ENCODE results near the gene TCEAL1.
A peak's percentile ranks its signal among the peaks of the same experiment; 100 is the strongest.
"Not testable (repeated sequence)": the region's sequence is repeated elsewhere in the genome, so short reads cannot be mapped to it uniquely, and the experiment has no call there.

The TCEAL1 gene

GRCh38 chrX:103635436-103635835 is 6.7 kb downstream of the TCEAL1 start:
- no peak for DNase-seq (ENCODE audit: low read depth)

DNA sequence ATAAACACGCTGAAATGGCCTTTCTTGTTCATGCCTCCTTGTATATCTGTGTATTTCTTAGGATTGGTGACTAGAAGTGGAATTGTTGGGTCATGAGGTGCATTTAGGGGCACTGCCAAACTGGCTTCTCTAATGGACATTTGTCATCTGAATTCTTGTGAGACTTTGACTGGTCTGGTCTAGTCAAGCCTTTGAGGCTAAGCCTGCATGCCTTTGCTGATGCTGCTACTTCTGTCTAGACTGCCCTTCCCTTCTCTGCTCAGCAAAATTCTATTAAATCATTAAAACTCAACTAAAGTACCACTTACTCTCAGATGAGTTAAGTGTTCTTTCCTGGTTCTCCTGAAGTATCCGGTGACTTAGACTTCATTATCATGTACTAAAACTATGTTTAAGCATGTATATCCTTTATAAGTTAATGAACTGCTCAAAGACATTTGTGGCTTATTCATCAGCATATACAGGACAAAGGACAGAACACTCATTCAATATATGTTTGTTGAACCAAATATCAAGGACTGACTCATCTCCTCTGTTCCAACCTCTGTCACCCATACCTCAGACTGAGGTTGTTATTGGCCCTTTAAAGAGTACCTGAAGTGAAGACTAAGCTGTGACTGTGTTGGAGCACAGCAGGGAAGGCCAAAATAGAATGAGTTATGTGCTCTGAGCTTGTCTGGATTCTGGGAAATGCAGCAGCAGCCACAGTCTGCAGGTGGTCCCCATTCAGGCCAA is 9.0 kb downstream of the TCEAL1 start:
- DNase-seq (ENCODE audit: low read depth): no peak

DNA sequence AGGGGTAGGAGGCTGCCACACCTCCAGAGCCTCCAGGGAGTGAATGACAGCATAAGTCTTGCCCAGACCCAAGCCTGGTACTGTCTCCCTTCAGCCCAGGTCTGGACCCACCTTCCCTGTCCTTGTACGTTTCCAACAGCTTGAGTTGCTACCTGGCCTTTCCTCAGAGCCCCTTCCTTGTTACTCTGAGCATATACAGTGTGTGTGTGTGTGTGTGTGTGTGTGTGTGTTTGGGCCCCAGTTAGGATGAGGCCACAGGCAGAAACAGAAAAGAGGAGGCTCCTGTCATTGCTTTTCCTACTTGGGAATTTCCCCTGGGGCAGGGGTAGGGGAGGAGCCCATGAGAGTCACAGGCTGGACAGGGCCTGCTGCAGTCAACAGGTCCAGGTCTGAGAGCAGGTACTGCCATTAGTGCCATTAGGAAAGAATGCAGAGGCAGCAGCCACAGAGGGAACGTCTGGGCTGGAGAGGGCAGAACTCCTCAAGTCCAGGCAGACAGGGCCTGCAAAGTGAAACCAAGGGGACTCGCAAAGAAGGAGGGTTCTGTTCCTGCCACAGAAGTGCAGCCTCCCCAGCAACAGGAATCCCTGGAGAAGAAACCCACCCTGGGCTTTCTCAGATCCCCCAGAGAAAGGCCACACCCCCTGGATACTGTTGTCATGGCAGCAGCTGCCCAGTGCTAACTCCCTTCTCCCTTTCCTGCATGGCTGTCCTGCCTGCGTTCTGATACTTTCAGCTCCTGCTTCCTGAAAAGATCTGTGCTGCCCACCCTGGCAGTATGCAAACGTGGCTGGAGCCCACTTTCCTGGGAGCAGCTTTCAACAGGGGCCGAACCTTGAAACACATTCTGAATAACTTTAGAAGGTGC is 9.9 kb downstream of the TCEAL1 start:
- DNase-seq (ENCODE audit: low read depth): not testable (repeated sequence)

GRCh38 chrX:103640401-103641155 is 11.8 kb downstream of the TCEAL1 start:
- no peak for DNase-seq (ENCODE audit: low read depth)

- no peak for DNase-seq (ENCODE audit: low read depth)
These were observed 15.3 kb downstream of the TCEAL1 start for GRCh38 chrX:103644125-103644524.

GRCh38 chrX:103647630-103648029 is 18.9 kb downstream of the TCEAL1 start:
- DNase-seq (ENCODE audit: low read depth): no peak

DNA sequence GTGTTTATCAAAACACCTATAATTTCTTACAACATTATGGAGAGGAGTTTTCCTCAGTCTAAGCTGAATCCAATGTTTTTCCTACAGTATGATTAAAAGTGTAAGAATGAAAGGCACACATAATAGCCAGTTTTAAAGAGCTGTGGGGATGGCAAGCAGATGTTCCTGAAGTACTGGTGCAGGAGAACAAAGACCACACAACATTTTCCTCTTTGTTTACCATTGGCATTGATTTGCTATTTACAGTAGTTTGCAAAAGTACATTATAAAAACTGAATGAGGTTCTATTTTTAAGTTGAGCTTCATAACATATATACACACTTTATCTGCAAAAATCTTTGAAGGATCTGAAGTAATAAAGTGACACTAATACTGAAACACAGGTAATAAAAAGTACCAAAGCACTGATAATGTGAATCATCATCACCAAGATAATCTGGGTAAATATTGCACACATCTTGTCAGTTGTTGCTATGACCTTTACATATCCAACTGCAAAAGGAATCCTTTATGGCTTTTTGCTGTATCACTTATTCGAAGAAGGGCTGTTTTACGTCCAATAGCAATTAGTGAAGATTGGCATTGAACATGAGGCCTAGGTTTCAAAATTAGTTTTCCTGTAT is 22.5 kb downstream of the TCEAL1 start:
- no peak for DNase-seq (ENCODE audit: low read depth)

DNA sequence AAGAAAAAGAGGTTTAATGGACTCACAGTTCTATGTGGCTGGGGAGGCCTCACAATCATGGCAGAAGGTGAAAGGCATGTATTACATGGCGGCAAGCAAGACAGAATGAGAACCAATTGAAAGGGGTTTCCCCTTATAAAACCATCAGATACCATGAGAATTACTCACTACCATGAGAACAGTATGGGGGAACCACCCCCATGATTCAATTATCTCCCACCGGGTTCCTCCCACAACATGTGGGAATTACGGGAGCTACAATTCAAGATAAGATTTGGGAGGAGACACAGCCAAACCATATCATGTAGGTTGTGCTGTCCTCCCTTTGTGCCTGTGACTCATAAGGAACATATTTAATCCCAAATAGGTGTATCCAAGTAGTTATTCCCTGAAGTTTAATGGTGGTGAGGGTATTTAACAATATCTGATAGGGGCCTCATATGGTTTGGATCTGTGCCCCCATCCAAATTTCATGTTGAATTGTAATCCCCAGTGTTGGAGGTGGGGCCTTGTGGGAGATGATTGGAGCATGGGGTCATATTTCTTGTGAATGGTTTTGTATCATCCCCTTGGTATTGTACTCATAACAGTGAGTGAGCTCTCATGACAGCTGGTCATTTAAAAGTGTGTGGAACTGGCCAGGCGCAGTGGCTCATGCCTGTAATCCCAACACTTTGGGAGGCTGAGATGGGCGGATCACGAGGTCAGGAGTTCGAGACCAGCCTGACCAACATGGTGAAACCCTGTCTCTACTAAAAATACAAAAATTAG is 26.6 kb downstream of the TCEAL1 start:
- not testable (repeated sequence) for DNase-seq (ENCODE audit: low read depth)

DNA sequence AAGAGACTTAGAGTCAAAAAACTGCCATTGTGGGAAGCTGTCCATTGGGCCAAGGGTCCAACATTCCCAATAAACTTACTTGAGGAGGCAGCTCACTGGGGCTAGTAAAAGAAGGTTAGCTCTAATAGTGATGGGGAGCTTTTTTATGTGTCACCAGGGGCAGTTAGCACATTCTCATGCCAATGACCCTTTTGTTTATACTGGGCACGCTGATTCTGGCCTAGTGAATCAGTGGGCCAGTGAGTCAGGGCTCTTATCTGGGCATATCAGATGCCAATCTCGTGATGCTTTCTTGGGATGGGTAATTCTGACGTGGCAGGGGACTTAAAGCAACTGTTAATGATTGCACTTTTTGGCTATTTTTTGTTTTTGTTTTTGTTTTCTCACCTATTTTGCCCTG is 27.8 kb downstream of the TCEAL1 start:
- peak; percentile 51 for DNase-seq (ENCODE audit: low read depth)

- not testable (repeated sequence) for DNase-seq (ENCODE audit: low read depth)
These were observed 28.3 kb downstream of the TCEAL1 start for GRCh38 chrX:103657066-103657465.

DNA sequence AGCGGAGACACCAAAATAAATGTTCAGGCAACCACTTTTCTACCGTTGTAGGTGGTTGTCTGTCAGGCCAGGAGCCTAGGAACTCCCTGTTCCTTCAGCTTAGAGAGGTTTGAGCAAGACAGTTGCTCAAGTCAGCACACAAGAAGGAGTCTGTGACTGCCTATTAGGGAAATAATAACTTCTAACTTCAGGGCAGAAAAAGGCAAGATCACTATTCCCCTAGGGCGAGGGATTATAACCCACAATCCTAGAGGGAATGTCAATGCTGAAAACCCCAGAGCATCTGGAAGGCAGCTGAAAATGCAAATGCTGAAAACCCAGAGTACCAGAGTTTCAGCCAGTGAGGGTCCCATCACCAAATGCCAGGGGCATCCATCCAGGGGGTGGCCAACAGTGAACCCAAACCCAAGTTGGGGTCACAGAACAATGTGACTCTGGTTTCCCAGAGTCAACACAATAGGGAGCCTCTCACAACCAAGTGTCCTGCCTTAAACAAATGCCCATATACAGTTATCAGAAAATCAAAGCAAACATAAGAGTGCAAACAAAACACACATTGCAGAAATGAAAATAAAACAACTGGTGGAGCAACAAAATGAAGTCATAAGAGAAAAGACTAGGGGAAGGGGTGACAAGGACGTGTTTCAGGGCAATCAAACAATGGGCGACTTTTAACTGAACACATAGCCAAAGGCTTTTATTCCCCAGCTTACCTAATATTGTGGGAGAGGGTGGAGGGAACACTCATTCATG is 30.1 kb downstream of the TCEAL1 start:
- DNase-seq (ENCODE audit: low read depth): no peak

GRCh38 chrX:103659460-103659859 is 30.7 kb downstream of the TCEAL1 start:
- DNase-seq (ENCODE audit: low read depth): not testable (repeated sequence)

DNA sequence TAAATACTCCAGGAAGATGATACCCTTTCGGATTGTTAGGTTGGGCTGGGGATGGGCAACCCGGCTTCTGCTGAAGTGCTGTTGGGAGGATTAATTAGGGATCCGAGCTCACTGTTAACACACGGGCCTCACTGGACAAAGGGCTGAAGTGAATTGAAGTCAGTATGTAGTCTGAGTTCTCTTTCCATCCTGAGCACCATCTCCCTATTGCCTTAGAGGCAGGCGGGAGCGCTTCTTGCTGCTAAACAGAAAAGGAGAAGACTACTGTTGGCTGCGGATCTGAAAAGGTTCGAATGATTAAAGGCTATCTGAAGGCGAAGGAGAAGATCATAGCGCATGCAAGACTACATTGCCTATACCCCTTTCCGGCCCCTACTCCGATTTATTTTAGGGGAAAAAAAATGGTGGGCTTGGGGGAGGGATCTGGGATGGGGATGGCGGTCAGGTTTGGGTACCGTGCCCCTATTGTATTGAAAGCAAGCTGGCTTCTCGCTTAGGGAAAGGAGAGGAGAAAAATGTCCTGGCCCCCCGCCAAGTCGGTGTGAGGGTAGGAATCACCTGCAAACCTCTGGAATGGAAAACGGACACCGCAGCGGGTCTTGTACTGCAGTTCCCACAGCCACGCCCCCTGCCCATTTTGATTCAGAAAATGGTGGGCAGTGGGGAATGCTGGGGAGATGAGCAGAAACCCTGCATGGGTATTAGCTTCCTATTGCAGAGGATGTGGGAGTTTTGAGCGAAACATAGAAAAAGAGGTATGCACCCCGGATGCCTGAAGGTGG is 35.4 kb downstream of the TCEAL1 start:
- no peak for DNase-seq (ENCODE audit: low read depth)

DNA sequence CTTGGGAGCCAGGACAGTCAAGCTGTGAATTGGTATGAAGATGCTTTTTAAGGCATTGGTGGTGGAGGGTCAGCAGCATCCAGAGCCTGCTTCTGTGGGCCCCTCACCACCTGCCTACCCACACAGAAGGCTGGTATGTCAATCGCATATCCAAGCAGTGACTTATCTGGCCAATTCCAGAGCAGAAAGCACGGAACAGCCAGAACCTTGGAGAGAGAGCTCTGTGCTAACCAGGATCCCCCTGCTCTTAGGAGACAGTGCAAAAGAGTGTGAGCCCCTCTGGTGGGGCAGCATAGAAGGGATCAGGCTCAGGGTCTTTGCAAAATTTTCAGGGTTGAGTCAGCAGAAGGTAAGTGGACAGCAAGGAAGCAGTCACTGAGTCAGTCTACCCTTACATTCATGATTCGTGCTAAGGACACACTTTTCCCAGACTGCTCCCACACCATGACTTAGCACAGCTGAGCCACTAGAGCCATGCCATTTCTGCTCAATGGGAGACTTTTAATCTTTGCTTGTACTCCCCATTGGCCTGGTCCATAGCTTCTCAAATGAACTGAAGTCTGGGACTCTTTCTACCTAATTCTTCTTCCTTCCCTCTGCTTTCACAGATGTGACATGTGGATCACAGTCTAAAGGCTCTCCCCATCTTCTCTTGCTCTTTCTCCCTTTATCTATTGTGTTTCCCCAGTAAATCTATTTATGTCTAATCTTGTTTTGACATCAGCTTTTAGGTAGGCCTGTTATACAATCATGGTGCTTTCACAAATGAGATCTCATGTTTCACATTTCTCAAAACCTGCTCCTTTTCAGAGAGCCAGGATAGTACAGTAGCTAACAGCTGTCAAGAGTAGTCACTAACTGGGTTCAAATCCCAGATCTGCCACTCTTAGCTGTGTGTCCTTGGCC is 37.7 kb downstream of the TCEAL1 start:
- no peak for DNase-seq (ENCODE audit: low read depth)

GRCh38 chrX:103669745-103670144 is 41.0 kb downstream of the TCEAL1 start:
- DNase-seq (ENCODE audit: low read depth): no peak

DNA sequence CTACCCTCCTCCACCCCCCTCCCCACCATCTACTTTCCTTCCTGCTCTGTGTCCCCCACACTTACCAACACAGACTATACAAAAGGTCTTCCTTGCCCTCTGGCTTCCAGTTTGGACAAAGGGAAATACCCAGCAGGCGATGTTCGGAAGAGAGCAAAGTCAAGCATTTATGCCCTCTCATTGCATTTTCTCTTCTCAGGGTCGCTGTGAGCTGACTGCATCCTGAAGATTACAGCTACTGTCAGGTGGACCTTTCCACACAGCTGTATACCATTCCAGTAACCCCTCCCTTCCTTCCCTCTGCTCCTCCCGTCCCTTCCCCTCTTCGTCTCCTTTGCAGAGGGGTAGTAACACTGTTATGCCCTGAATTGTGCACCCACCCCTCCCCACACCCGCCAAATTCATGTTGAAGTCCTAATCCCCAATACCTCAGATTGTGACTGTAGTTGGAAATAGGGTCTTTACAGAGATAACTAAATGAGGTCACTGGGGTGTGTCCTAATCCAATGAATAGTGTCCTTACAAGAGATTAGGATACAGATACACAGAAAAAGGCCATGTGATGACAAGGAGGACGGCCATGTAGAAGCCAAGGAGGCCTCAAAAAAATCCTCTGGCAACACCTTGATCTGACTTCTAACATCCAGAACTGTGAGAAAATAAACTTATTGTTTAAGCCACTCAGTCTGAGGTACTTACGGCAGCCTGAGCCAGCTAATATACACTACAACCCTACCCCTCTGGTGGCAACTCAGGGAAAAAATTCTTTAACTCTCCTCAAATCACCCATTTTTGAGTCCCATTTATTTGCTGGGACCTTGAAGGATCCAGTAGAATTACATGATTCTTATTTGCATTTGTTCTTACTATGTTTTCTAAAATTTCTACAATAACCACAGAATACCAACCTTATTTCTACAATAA is 46.0 kb downstream of the TCEAL1 start:
- DNase-seq (ENCODE audit: low read depth): no peak

DNA sequence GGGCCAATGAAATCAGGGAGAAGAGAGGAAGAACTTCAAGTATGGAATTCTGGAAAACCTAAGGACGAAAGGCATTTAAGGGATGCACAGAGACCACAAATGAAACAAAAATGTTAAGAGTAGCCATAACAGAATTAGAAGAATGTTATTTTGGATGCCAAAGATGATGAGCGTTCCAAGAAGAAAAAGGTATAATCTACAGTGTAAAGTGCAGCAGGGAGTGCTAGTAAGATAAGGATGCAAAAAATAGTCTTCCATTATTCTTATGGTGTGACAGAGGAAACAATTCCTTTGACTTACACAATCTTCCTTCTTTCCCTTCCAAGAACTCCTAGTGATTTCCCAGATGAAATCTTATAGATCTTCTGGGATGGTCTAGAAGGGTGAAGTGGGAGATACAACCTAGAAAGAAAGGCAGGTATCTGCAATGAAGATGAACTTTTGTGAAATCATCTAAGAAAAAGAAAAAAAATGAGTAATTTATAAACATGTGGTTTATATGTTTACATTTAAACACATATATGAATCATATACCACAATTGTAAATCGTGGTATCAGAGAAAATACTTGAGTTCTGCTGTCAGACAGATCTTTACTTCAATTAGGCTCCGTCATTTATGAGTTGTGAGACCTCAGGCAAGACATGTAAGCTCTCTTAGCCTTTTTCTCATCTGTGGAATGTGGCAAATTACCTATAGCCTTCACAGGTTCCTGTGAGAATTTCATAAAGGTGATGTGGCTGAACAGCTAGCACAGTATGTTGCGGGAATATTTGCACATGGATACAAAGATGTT is 49.6 kb downstream of the TCEAL1 start:
- no peak for DNase-seq (ENCODE audit: low read depth)

Data from stromal cell of bone marrow (primary cell).